GM18858 (cell line): ENCODE measurements around the gene PRKD1.
A peak's percentile ranks its signal among the peaks of the same experiment; 100 is the strongest.

Source experiments
- ATAC-seq: cut with Tn5 transposase; IDR thresholded peaks from one replicate; pipeline ENCODE4 v1.9.1; 2021; ENCODE audit not compliant: unreplicated experiment

The PRKD1 gene

DNA sequence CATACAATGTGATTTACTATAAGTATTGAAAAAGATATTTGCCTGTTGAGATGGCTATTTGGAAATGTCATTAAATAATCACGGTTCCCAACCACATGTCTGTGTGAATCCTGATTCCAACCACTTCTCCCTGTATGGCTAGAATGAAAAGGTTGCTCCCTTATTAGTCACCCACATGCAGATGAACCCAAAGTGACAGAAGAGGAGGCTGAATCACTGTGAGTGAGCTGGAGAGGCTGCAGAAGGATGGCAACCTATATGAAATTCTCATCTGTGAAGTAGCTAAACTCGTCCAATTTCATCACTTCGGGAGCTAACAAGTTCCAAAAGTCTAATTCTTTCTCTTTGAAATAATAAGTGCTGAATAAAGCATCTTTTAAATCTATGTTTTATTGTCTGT is 300.5 kb downstream of the PRKD1 start:
- ATAC-seq = no peak

DNA sequence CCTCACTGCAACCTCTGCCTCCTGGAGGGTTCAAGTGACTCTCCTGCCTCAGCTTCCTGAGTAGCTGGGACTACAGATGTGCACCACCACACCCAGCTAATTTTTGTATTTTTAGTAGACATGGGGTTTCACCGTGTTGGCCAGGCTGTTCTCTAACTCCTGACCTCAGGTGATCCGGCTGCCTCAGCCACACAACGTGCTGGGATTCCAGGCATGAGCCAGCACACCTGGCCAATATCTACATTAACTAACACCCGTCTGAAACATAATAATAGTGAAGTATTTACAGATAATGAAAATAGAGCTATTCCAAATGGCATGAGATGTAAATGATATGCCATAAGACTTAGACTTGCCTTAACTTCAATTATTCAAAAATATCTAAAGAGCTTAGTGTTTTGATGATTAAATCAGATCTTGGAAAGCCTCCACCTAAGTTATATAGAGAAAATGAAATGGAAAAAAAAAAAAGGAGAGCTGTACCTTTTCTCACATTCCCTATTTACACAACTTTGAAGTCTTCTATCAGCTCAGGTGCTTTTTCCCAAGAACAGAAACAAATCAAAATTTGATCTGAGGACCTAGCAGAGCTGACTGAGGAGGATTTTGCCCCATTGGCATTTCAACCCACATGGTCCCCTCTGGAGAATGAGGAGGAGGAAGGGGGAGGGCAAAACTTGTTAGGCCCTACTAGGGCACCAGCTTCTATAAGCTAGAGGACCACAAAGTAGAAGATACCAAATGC is 309.2 kb downstream of the PRKD1 start:
- ATAC-seq = no peak

DNA sequence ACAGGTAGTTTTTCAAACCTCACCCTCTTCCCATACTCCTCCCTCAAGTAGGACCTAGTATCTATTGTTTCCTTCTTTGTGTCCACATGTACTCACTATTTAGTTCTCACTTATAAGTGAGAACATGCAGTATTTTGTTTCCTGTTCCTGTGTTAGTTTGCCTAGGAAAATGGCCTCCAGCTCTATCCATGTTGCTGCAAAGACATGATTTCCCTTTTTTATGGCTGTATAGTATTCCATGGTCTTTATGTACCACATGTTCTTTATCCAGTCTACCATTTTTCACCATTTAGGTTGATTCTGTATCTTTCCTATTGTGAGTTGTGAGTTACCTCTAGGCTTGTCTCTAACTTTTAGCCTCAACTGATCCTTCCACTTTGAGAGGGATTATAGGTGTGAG is 310.7 kb downstream of the PRKD1 start:
- ATAC-seq = no peak

DNA sequence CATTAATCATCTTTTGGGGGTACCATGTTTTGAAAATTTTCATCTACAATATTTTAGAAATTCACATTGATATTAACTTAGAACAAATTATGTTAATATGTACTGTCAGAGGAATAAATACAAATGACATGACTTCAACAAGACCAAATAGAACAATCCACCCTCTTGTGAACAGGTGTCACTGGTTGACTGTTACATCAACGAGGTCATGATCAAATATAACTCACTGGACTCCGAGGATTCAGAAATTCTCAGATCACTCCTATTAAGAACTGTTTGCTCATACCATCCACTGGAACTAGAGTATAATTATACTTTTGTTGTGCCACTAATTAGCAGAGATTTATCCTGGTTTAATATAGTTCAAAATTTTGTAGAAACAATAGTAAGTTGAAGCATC is 318.8 kb downstream of the PRKD1 start:
- ATAC-seq = no peak

DNA sequence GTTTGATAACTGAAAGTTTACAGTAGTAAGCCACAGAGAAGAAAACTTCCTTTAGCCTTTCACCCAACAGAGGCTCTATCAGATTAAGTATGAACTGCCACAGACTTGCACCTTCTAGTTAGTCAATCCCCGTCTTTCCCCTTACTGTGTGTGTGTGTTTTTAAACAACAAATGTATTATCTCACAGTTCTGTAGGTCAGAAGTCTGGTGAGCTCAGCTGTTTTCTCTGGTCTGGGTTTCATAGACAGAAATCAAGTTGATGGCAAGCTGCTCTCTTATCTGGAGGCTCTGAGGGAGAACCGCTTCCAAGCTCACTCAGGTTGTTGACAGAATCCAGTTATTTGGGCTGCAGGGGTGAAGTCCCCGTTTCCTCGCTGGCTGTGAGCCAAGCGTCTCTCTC is 320.5 kb downstream of the PRKD1 start:
- ATAC-seq = no peak

DNA sequence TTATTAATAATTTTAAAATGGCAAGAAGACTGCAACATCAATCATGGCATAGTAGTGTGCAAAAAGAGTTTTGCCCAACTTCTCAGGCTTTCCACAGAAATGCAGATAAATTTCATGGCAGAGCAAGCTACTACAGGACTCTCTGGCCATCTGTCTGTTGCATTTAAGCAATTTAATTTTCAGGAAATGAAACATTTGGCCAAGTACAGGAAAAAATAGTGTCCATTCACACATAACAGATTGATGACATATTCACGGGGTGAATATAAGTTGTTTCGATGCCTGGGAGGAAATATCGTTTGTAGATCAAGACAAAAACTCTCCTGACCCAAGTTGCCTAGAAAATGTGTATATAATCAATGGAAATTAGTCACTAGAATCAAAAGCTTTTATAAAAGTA is 324.0 kb downstream of the PRKD1 start:
- no peak for ATAC-seq

DNA sequence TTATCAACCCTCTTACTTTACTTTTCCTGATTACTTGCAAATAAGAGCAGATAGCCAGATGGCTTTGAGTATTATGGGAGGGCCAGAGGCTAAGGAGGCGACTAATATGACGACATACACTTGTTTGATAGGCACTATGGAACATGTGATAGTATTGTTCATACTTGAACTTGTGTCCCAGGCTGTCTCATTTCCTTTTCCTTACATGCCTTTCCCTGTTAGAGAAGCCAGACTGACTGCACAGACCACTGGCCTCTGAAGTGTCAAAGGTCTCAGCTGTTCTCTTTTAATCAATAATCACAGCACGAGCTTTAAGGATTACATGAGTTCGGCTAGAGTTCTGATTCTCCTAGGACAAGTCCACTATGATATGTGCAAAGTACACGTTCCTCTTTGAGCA is 326.0 kb downstream of the PRKD1 start:
- no peak for ATAC-seq

DNA sequence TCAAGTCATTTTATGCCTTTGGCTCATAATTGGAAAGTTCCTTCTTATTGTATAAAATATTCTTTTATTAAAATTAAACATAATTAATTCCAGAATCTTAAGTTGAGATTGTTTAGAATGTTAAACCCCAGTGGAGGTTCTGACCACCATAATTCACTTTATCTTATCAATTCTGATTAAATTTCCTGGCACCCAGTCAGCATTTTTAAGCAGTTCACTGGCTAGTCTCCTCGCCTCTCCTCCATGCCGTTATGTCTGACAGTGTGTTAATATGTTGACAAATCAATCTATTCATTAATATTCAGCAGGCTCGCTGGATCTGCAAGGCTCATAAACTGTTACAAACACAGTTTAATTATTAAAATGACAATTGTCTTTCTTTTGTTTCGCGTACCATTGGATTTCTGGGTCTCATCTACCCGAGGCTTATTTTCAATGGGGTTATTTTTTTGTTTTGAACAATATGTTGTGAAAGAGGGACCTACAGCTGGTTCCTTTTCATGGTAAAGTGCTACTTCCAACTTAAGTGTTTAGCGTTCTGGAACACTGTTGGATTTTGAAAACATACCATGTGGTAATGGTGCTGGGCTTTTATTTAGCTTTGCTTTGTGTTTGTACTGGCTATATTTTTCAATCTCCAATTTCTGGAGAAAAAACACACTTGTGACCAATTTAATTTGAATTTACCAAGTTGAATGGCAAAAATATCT is 339.7 kb downstream of the PRKD1 start:
- ATAC-seq = no peak

DNA sequence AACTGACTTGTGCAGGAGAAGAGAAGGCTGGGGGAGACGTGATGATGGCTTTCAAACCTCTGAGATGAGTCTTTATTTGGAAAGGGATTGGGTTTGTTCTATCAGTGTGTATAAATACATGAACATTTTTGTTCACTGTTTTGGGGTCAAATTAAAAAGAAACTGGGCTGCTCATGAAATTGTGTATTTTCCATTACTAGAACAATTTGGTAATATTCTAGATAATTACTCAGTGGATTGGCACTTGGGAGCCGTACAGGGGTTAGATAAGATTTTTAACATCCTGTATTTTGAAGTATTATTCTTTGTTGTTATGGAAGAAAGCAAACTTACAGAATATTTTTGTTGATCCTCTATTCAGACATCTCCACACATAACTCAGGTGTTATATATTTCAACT is 340.6 kb downstream of the PRKD1 start:
- ATAC-seq = no peak

DNA sequence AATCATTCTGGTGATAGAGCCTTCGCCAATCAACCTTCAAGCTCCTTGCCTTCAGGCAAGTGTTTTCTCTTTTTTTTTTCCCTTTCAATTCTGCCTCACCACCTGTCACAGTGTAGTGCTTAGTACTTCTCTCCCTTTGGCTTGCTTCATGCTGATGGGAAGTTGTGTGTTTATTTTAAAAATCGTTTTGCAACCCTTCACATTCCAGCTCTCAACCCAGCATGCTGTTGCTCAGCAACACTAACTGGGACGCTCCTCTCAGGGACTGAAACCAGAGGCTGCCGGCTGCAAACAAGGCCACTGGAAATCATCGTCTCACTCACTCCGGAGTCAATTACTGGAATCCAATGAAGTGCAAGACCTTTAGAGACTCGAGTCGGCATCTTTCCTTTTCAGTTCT is 342.7 kb downstream of the PRKD1 start:
- ATAC-seq = no peak

DNA sequence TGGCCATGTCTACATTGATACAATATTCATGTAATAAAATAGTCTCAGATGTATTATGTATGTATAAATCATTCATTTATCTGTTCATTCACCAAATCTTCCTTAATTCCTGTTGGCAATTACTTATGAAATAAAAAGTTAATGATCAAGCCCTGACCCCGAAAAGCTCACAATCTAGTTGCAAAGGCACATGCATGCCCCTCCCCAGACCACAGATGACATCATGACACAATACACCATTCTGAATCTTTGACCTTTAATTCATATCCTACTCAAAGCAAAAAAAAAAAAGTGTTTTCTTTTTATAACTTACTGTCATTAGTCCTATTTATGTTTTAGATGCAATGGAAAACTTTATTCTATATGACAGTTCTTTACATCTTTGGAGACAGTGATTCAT is 346.9 kb downstream of the PRKD1 start:
- ATAC-seq = no peak

DNA sequence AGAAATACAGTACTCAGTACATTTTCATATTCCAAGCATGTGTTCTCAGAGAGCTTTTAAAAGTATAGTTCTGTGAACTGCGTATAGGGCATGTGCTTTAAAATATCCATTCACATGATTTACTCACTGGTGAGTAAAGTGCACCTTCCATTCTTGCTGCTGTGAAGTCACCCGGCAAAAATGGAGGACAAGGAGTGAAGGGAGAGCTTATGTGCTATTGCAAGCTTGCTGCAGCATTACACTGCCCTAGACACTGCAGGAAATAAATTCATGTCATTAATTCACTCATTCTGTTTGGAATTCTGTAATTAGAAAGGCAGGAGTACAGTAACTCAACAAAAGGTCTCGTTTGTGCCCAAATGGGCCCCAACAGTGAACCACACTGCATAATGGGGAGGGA is 347.8 kb downstream of the PRKD1 start:
- ATAC-seq = no peak

DNA sequence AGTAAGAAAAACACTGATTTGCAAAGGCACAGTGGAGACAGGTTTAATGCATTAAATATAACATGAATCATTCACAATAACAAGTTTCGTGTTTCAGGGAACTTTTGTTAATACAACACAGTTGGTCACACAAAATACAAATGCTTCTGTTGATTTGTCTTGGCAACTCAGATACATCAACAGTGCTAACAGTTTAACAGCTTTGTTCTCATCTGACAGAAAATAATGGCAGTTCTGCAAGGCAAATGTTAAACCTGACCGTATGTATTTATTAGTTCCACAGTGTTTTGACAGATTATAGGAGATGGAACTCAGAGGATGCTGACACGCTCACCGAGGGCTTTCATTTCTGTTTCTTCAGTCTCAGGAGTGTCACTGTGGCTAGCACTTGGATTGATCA is 350.7 kb downstream of the PRKD1 start:
- ATAC-seq = no peak

DNA sequence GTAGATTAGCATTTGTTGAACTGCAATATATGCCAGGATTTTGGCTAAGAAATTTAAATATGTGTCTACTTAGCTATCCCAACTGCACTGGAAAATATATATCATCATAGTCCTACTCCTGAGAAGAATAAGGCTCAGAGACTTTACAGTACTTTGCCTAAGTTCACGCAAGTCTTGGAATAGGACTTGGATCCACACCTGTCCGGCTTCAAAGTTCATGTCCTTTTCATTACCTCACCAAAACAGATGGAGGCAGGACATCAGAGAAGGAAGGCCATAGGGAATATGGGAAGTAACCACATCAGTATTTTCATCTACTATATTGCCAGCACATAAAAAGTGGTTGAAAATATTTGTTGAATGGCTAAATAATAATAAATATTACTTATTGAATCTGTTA is 358.5 kb downstream of the PRKD1 start:
- ATAC-seq = no peak

DNA sequence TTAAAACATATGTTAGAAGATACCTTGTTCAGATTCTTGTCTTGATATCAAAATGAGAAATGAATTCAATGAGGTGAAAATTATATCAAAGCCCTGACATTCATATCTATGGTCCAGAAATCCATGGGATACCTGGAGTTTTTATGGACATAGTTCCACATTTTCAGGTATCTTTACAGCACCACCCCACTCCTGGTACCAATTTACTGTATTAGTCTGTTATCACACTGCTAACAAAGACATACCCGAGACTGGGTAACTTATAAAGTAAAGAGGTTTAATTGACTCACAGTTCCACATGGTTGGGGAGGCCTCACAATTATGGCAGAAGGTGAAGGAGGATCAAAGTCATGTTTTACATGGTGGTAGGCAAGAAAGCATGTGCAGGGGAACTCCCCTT is 361.5 kb downstream of the PRKD1 start:
- ATAC-seq = no peak

DNA sequence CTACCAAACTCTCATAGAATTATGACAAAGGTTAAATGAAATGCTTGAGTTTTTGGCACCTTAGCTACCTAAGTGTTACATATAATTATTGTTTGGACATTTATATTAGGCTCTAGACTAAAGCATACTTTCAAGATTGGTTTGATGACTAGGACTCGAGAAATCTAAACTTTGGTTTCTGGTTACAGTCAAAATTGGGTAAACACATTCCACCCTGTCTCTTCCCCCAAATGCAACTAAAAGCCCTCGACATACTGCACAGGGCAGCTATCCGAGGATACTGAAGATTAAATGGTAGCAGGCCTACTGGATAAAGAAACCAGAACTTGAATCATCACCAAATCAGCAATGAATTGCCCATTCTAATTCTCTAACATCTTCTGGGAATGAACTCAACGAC is 369.1 kb downstream of the PRKD1 start:
- no peak for ATAC-seq

DNA sequence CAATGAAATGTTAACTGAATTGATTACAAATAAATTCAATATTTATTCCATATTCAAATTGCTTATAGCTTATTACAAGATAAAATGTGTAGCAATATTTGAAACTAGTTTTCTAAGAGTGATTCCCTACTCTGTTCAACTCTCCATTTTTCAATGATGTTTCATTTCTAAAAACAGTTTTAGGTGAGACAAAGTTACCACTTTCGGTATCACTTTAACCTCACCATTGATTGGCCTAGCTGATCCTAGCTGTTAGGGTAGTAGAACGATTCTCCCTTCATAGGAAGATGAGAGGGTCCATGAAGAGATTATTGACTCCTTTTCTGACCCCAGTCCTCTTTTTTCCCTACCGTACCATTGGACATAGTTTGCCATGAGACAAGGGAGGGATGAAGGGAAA is 373.3 kb downstream of the PRKD1 start:
- no peak for ATAC-seq

DNA sequence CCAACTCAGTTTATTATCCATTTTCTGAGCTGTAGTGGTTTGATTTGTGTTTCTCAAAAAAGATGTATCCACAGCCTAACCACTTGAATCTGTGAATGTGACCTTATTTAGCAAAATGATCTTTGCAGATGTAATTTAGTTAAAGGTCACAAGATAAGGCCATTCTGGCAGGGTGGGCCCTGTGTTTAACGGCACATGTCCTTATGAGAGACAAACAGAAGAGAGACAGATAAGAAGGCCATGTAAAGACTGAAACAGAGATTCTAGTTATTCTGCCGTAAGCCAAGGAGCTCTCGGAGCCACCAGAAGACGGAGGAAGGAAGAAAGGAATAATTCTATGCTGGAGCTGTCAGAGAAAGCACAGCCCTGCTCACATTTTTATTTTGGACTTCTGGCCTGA is 374.2 kb downstream of the PRKD1 start:
- ATAC-seq = no peak

DNA sequence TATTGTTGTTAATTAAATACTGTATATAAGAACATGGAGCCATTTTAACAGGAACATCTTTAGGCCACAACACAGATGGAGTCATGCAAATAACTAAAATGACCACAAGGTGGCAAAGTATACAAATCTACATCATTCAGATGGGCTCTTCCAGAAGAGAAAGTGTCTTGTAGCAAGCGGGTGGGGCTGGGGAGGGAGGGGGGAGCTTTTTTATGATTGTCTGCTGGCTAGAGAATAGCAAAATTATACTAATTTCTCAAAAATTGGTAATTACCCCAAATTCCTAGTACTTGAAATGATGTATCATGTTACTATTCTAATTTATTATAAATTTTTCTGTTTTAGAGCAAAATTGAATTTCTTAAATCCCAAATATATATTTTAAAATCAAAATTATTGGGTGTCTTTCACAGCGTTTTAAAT is 378.7 kb downstream of the PRKD1 start:
- peak; percentile 98 for ATAC-seq

DNA sequence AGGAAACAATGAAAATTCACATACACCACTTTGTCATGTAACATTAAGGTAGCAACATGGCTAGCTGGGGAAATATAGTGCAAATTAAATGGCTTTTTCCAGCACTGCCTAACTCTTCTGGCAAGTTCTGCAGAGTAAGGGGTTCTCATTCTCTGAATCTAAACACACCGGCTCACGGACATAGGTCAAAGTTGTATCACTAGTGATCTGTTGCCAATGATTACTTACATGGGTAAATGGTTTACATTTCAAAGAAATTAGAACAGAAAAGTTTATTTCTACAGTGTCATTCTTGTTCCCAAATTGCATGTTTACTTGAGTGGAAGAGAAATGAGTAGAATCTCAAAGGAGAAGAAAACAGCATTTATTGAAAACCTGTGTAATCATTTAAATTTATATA is 381.9 kb downstream of the PRKD1 start:
- no peak for ATAC-seq

DNA sequence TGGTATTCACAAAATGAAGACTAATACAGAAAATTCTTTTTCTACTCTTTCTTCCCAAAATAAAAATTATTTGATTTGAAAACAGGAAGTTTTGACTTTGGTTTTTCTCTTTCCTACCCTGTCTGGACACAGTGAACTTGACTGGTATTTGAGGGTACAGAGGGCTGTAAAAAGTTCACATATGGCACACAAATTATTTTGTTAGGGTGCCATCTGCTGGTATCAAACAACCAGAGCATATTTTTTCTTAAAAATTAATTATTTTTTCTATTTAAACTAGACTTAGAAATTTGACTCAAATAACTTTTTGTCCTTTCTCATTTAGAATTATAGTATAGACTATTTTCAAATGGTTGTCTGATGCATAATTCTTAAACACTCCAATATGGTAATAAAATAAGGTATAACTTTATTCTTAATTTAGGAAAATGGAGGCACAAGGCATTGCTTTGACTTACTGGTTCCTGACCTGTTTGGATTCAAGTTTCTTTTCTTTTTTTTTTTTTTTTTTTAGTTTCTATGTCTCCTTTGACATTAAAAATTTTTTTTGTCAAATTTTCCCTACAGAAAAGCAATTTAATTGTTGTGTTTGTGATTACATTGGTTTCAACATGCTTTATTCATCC is 390.6 kb downstream of the PRKD1 start:
- no peak for ATAC-seq

DNA sequence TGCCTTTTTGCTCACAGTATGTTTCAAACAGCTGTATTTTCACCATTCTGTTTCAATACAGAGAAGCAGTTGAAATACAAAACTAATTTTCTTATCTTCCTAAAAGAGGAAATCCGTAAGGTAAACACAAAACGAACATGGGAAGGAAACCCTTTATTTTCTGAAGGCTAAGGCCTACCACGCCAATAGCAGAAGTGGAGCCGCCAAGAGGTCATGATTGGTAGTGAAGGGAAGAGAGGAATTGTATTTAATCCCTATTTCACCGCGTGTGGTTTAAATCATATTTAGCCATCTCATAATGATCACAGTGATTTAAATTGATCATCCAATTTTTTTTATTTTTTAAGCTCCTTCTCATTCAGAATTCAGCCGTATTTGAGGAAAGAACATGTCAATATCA is 398.2 kb downstream of the PRKD1 start:
- ATAC-seq = no peak
